ENCODE results near the gene HSBP1L1.

DNA sequence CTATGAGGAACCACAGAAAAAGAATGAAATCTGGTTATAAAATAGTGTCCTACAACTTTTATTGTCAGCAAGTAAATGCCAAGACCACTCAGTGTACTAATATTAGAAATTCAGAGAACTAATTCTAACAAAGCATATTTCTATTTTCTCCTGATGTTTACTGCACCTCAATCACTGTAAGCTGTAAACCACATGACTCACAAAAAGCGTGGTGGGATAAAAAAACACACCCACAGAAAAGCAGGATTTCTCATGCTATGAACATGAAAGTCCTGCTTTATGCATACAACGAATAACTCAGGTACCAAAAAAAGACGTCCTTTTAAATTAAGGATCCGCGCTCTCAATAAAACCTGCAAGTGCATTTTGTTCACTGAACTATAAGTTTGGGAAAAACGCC lies 23.1 kb downstream of the HSBP1L1 start:
- no peak for TF ChIP-seq FOXM1 (IDR thresholded peaks at IDR 0.05; ENCODE audit: low read depth)
- TF ChIP-seq MXI1 (IDR thresholded peaks at IDR 0.05; ENCODE audit: low read depth, low read length) = no peak
- TF ChIP-seq, protein P1, sequence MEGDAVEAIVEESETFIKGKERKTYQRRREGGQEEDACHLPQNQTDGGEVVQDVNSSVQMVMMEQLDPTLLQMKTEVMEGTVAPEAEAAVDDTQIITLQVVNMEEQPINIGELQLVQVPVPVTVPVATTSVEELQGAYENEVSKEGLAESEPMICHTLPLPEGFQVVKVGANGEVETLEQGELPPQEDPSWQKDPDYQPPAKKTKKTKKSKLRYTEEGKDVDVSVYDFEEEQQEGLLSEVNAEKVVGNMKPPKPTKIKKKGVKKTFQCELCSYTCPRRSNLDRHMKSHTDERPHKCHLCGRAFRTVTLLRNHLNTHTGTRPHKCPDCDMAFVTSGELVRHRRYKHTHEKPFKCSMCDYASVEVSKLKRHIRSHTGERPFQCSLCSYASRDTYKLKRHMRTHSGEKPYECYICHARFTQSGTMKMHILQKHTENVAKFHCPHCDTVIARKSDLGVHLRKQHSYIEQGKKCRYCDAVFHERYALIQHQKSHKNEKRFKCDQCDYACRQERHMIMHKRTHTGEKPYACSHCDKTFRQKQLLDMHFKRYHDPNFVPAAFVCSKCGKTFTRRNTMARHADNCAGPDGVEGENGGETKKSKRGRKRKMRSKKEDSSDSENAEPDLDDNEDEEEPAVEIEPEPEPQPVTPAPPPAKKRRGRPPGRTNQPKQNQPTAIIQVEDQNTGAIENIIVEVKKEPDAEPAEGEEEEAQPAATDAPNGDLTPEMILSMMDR (IDR thresholded peaks at IDR 0.05) = no peak
- TF ChIP-seq MEF2A (IDR thresholded peaks at IDR 0.05; ENCODE audit: borderline replicate concordance, low read depth) = no peak
- TF ChIP-seq POLR2AphosphoS5 (IDR thresholded peaks at IDR 0.05; ENCODE audit: low read depth, low read length) = no peak
